Body of pancreas (tissue), 4 donors: ENCODE data around the gene RAB22A.

ENCODE experiments used
- POLR2A ChIP-seq, 3 donors: fragments of 450-650 bp; IDR thresholded peaks; one replicate each; pipeline ENCODE4 v1.6.1; 2016; ENCODE audit warnings: antibody characterized with exemption in 3 of 3, mild to moderate bottlenecking in 2 of 3
- TF ChIP-seq, protein P1 (sequence below), 7 experiments: fragments of 450-650 bp in 4 of 7; fragments of 200-600 bp in 3 of 7; sonication (generic) in 3 of 7; IDR thresholded peaks; one replicate each; pipeline ENCODE4 v1.5.1; 2016 to 2019; ENCODE audit warnings: antibody characterized with exemption in 7 of 7

DNA sequence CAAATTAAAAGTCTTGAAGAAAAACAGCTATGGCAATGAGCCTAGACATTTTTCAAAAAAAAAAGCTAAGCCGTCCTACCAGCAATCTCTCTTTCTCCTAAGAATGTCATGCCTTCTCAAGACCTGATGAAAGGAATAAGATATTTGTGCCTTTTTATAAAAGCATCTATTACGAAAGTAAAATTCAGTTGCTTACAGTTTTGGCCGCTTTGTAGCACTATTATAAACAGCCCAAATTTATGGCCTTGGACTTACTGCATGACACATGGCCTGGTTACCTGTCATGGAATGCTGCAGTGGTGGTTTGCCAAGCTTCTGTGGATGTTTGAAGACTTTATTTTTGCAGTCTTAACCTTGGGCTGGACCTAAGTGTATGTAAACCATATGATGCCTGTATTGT, 57.4 kb downstream of the RAB22A start:
- TF ChIP-seq, protein P1, sequence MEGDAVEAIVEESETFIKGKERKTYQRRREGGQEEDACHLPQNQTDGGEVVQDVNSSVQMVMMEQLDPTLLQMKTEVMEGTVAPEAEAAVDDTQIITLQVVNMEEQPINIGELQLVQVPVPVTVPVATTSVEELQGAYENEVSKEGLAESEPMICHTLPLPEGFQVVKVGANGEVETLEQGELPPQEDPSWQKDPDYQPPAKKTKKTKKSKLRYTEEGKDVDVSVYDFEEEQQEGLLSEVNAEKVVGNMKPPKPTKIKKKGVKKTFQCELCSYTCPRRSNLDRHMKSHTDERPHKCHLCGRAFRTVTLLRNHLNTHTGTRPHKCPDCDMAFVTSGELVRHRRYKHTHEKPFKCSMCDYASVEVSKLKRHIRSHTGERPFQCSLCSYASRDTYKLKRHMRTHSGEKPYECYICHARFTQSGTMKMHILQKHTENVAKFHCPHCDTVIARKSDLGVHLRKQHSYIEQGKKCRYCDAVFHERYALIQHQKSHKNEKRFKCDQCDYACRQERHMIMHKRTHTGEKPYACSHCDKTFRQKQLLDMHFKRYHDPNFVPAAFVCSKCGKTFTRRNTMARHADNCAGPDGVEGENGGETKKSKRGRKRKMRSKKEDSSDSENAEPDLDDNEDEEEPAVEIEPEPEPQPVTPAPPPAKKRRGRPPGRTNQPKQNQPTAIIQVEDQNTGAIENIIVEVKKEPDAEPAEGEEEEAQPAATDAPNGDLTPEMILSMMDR (IDR thresholded peaks at IDR 0.05), result no peak
- TF ChIP-seq POLR2A (IDR thresholded peaks at IDR 0.05), result no peak
